ENCODE data around the gene UBE2F.
"Not testable (repeated sequence)": the region's sequence is repeated elsewhere in the genome, so short reads cannot be mapped to it uniquely, and the experiment has no call there.

Gene UBE2F

DNA sequence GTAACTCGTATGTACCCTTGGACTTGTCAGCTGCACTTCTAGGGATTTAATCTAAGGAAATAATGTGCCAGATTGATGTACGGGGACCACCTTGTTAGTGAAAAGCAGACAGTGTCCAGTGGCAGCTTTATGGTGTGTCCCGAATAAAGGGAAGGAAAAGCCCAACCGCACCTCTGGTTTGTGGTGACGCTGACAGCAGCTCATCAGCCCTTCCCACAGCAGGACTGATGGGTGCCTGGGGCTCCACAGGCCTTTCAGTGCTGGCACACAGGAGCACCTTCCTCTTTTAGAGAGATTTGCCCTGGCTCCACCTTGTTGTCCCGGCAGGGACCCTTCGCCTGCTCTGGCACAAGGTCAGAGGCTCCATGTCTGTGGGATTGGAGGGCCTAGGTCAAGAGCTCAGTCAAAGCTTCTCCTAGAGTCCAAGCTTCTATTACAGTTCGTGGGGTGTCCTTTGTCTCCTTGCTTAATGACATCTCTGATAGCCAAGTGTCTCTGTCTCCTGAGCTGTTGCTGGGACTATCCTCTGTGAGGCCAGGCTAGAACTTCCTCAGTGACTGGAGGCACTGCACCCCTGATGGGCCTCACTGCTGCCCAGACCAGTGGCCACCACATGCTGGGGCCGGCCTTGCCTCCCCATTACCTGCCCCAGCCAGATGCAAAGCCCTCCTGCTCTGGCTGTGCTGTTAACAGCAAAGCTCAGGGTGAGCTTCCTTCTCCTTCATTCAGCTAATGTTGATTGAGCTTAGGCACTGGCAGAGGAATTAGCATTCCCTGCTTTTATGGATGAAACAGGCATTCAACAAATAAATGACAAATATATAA is 61.0 kb downstream of the UBE2F start:
- DNase-seq (ENCODE audit: insufficient read length, low spot score) (no peak), FAIRE-seq (no peak)
- TF ChIP-seq POLR2A (IDR thresholded peaks at IDR 0.05; ENCODE audit: low read depth, low read length) = no peak

DNA sequence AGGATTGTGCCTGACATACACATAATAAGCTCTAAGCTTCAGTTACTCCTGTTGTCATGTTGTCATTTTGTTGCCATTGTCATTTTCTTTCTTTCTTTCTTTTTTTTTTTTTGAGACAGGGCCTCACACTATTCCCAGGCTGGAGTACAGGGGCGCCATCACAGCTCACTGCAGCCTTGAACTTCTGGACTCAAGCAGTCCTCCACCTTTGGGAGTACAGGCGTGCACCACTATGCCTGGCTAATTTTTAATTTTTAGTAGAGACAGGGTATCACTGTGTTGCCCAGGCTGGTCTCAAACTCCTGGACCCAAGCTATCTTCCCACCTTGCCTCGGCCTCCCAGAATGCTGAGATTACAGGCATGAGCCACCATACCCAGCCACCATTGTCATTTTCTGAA is 63.0 kb downstream of the UBE2F start:
- no peak for TF ChIP-seq POLR2A (IDR thresholded peaks at IDR 0.05; ENCODE audit: low read depth, low read length)
- FAIRE-seq = no peak
- DNase-seq (ENCODE audit: insufficient read length, low spot score) = no peak

DNA sequence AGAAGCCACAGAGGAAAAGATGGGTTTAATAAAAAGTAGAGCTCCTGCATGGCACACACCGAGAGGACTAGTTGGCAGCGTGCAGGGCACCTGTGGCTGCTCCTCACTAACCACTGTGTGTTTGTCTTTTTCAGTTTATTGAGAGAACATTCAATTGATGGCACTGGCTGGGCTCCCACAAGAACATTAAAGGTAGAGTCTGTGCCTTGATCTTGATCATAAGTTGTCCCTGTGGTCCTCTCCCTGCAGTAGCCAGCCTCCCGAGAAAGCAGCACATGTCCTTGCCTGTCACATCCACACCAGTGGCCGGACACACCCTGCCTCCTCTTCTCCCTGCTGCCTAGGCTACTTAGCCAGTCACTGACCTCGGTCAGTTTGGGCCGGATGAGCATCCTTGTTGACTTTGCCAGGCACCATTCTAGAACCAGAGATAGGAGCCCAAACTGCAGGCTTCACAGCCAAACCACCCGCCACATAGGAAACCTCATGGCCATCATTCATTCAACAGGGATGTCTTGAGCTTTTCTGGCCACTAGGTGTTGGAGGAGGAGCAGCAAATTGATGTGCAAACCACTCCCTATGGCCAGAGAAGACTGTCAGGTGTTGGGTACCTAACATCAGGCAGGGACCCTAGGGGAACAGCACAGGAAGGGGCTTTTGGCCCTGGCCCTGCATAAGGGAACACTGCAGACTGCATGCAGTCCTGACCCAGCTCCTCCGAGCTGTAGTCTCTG is 63.8 kb downstream of the UBE2F start:
- FAIRE-seq = no peak
- no peak for DNase-seq (ENCODE audit: insufficient read length, low spot score)
- no peak for TF ChIP-seq POLR2A (IDR thresholded peaks at IDR 0.05; ENCODE audit: low read depth, low read length)

DNA sequence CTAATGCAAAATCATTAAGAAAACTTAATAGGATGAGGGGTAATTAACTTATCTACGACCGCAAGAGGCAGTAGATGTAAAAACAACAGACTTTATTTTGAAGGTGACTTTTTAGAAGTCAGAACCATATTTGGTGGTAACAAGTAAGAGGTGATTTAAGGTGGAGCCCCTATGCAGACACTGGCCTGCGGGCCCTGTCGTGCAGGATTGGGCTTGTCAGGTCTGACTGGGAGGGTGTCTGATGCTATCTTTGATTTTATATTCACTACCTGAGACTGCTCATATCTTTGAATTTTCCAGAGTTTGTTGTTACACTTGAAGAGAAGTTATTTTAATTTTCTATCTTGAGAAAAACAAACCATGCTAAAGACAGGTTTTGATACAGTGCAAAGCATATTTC is 64.9 kb downstream of the UBE2F start:
- FAIRE-seq = no peak
- DNase-seq (ENCODE audit: insufficient read length, low spot score) = no peak
- TF ChIP-seq POLR2A (IDR thresholded peaks at IDR 0.05; ENCODE audit: low read depth, low read length) = no peak

DNA sequence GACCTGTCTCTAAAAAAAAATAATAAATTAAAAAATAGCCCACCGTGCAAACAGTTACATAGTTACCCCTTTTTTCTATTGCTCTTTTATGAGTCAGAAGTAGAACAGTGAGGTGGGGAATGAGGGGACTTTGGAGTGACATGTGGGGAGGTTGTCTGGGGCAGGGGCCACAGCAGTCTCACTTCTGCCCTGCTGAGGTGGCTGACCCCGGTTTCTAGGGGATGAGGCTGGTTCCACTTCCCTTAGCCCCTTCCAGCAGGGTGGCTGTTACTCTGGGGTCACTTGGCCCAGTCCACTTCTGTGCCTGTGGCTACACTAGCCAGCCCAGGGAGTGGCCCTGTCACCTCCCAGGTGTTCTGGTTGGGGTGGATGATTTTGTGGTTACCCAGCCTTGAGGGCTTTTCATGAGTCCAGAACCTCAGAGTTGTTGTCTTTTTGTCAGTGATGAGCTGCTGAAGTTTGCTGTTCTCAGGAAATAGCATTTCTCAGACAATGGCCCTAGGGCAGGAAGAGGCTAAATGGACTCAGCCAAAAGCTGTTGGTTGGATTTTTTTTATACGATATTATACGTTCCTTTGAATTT is 66.0 kb downstream of the UBE2F start:
- FAIRE-seq = no peak
- no peak for TF ChIP-seq POLR2A (IDR thresholded peaks at IDR 0.05; ENCODE audit: low read depth, low read length)
- no peak for DNase-seq (ENCODE audit: insufficient read length, low spot score)

DNA sequence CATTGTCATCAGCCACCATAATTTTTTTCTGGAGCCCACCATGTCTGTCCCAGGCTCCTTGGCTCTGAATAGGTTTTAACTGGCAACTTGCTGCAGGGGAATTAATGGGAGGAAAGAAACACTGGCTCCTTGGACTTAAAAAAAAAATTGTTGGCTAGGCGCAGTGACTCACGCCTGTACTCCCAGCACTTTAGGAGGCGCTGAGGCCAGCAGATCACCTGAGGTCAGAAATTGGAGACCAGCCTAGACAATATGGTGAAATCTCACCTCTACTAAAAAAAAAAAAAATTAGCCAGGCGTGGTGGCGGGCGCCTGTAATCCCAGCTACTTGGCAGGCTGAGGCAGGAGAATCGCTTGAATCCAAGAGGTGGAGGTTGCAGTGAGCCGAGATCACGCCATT is 67.2 kb downstream of the UBE2F start:
- not testable (repeated sequence) for DNase-seq (ENCODE audit: insufficient read length, low spot score); FAIRE-seq

DNA sequence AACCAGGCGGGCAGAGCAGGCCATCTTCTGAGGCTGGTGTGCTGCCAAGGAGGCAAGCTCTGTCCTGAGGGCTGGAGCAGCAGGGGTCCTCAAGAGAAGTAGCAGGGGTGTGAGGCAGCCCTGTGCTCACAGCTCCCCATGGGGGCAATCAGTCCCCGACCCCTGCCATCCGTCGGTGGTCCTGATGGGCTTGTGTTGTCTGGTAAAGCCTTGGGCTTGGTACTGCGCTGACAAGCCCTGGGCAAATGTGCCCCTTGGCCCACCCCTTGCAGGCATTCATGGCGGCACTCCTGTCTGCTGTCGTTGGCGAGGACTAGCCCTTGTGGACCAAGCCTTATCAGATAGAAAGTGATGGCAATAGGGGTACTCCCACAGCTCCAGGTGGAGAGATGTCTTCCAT is 71.4 kb downstream of the UBE2F start:
- DNase-seq (ENCODE audit: insufficient read length, low spot score) (no peak), FAIRE-seq (no peak)
- no peak for TF ChIP-seq POLR2A (IDR thresholded peaks at IDR 0.05; ENCODE audit: low read depth, low read length)

DNA sequence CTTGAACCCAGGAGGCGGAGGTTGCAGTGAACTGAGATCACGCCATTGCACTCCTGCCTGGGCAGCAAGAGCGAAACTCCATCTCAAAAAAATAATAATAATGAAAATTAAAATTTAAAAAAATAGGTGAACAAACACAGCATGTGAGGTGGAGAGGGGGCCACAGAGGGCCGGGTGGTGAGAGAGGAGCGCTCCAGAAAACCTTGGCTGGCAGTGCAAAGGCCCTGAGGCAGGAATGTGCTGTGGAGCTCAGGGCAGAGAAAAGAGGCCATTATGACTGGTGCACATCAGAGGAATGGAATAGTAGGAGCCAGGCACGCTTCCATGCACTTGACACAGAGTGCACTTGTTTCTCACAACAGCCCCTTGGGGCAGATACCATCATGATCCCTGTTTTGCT is 72.3 kb downstream of the UBE2F start:
- DNase-seq (ENCODE audit: insufficient read length, low spot score) (no peak), FAIRE-seq (no peak)
- TF ChIP-seq POLR2A (IDR thresholded peaks at IDR 0.05; ENCODE audit: low read depth, low read length) = no peak

DNA sequence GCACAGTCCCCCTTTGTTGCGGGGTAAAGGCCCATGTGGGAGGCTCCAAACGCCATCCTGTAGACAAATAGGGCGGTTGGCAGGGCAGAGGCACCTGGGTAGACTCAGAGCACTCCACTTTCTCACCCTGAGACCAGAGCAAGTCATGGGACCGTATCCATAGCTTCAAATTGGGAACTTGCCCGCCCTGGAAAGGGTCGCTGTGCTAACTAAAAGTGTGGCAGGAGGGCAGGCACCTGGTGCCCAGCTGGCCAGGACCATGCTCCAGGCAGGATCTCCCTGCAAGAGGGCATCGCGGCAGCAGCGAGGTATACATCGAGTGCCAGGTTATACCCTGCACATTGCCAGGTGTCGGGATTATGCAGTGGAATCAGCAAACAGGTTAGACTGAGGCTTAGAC is 73.2 kb downstream of the UBE2F start:
- FAIRE-seq (no peak), DNase-seq (ENCODE audit: insufficient read length, low spot score) (no peak)
- no peak for TF ChIP-seq POLR2A (IDR thresholded peaks at IDR 0.05; ENCODE audit: low read depth, low read length)

DNA sequence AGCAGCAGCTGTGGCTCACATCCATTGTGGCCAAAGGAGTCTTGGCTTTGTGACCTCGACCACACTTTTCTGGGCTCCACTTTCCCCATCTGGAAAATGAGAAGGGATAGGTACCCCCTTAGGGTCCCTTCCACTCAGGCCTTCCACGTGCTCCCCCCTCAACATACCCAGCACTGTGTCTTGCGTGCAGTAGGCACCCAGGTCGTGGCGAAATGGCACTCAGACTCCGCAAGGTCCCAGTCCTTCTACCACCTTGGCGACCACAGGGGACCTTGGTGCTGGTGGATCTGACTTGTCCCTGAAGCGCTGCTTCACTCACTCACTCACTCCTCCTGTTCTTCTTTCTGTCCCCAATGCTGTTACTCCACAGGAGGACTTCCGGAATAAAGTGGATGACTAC is 74.1 kb downstream of the UBE2F start:
- FAIRE-seq (no peak), DNase-seq (ENCODE audit: insufficient read length, low spot score) (no peak)
- TF ChIP-seq POLR2A (IDR thresholded peaks at IDR 0.05; ENCODE audit: low read depth, low read length) = no peak

DNA sequence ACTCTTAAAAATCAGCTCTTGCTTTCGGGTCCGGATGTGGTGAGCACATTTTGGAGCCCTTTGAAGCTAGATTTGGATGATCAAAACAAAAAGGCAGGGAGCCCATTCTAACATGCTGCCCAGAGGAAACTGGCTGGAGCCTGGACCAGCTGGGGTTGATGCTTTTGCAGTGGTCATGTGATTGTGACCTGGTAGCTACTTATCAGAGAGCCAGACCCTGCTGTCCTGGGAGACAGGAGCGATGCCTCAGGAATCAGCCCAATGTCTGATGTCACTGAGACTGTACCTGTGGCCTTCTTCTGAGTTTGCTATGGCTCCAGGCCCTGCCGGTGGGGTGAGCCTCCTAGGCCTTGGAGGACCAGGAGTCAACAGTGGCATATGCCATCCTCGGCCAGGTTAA is 75.3 kb downstream of the UBE2F start:
- no peak for TF ChIP-seq POLR2A (IDR thresholded peaks at IDR 0.05; ENCODE audit: low read depth, low read length)
- DNase-seq (ENCODE audit: insufficient read length, low spot score) (no peak), FAIRE-seq (no peak)

DNA sequence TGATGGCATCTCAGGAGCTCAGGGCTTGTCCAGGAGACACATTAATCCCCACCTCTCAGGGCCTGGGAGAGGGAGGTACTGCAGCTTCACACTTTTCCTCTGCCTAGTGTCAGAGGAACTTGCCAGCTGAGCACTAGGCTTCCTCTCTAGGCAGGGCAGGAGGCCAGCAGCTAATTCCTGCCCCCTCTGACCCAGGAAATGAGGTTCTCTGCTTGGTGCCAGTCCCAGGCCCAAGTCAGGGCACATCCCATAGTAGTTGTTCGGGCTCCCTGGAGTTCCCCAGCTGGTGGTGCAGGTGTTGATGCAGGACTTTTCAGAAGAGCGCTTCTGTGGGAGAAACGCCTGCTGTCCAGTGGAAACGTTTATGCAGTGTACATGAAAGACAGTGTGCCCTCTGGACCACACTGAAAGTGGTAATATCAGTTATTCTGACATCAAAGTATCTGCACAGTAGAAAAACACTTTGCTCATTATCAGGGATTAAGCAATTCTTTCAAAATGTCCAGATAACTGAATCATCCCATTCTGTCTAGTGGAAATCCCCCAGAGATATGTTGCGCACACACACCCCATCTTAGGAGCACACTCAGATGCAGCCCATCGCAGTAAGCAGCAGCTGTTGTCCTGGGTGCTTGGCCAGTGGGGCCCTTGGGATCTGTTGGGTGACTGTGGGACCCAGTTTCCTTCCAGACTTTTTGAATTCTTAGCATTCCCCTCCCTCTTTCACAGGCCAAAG is 76.2 kb downstream of the UBE2F start:
- DNase-seq (ENCODE audit: insufficient read length, low spot score) = no peak
- no peak for TF ChIP-seq POLR2A (IDR thresholded peaks at IDR 0.05; ENCODE audit: low read depth, low read length)
- FAIRE-seq = no peak

DNA sequence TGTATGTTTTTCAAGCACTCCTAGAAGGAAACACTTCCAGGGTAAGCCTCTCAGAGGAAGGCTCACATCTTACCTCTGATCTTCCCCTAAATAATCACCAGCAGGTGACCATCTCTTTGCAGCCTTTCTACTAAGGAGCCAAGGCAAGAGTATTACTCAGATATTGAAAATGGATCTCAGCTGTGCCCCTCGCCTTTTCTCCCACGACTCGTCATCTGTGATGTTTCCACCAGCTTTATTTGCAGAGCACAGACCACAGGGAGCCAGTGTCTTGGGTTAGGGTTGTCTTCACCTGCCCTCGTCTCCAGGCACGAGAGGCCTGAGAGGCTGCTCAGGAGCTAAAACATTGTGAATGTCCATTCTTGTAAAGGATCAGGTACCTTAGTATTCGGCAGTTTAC is 77.0 kb downstream of the UBE2F start:
- FAIRE-seq (no peak), DNase-seq (ENCODE audit: insufficient read length, low spot score) (no peak)
- no peak for TF ChIP-seq POLR2A (IDR thresholded peaks at IDR 0.05; ENCODE audit: low read depth, low read length)

DNA sequence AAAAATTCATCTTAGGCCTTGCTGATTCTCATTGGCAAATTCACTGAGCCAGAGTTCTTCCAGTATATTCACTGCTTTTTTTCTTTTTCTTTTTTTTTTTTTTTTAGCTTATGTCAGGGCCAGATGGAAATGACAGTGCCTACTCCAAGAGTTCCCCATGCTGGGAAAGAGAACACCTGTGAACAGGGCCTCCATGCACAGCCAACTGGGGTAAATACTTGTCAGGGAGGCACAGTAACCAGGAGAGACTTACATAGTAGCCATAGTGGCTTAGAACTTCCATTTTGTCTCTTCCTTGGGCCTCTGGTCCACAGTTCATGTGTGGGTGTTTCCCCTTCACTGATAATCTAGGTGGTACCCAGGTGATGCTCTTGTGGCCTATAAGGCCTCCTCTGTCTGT is 78.8 kb downstream of the UBE2F start:
- FAIRE-seq (no peak), DNase-seq (ENCODE audit: insufficient read length, low spot score) (no peak)
- no peak for TF ChIP-seq POLR2A (IDR thresholded peaks at IDR 0.05; ENCODE audit: low read depth, low read length)

Data from H54 (cell line).